NOMO-1 treated with dmso at 0.1 percent for 144 hours (cell line): ENCODE data around the gene INCA1.
"Not testable (repeated sequence)": the region's sequence is repeated elsewhere in the genome, so short reads cannot be mapped to it uniquely, and the experiment has no call there.

Experiments used
- DNase-seq: peaks from one replicate; lab custom pipeline; 2025; ENCODE audit not compliant: unreplicated experiment; lab: John Stamatoyannopoulos, UW

INCA1 gene

GRCh38 chr17:4997302-4998026, at the start of gene INCA1, which contains the start of gene KIF1C:
INCA1 (minus strand) TSS chr17:4997522; CDS start chr17:4994437, 3,085 bp downstream.
KIF1C (plus strand) TSS chr17:4997950; CDS start chr17:5000247, 2,297 bp downstream.
- peak; percentile 89 for DNase-seq

GRCh38 chr17:5045496-5045895, 48.2 kb upstream of the INCA1 start:
- no peak for DNase-seq

GRCh38 chr17:5044630-5045029, 47.3 kb upstream of the INCA1 start:
- DNase-seq = no peak

- DNase-seq = no peak
Measured at GRCh38 chr17:5043524-5043923, 46.2 kb upstream of the INCA1 start.

- no peak for DNase-seq
Measured at GRCh38 chr17:5042157-5043022, 45.1 kb upstream of the INCA1 start.

- DNase-seq = no peak
Measured at GRCh38 chr17:5035315-5035714, 38.0 kb upstream of the INCA1 start, which contains the start of gene SLC52A1. SLC52A1 (minus strand) TSS chr17:5035426; CDS start chr17:5034606, 820 bp downstream.

GRCh38 chr17:5034651-5035050, 37.3 kb upstream of the INCA1 start:
- no peak for DNase-seq

- DNase-seq = no peak
Measured at GRCh38 chr17:5034063-5034462, 36.7 kb upstream of the INCA1 start.

- no peak for DNase-seq
Measured at GRCh38 chr17:5033352-5034015, 36.2 kb upstream of the INCA1 start.

- no peak for DNase-seq
Measured at GRCh38 chr17:5032865-5033264, 35.5 kb upstream of the INCA1 start.

- peak; percentile 78 for DNase-seq
Measured at GRCh38 chr17:5031365-5032082, 34.2 kb upstream of the INCA1 start.

GRCh38 chr17:5030168-5030567, 32.8 kb upstream of the INCA1 start:
- not testable (repeated sequence) for DNase-seq

GRCh38 chr17:5027916-5028315, 30.6 kb upstream of the INCA1 start:
- no peak for DNase-seq

GRCh38 chr17:5027299-5027698, 30.0 kb upstream of the INCA1 start:
- DNase-seq = no peak

- no peak for DNase-seq
Measured at GRCh38 chr17:5024604-5025003, 27.3 kb upstream of the INCA1 start.

- DNase-seq = no peak
Measured at GRCh38 chr17:5023588-5024147, 26.3 kb upstream of the INCA1 start.

- DNase-seq = no peak
Measured at GRCh38 chr17:5022171-5022711, 24.9 kb upstream of the INCA1 start.

GRCh38 chr17:5020502-5021023, 23.2 kb upstream of the INCA1 start:
- no peak for DNase-seq

- DNase-seq = no peak
Measured at GRCh38 chr17:5019475-5019956, 22.2 kb upstream of the INCA1 start.

GRCh38 chr17:5014357-5014756, 17.0 kb upstream of the INCA1 start:
- no peak for DNase-seq
